GM12878 (cell line): ENCODE measurements around the gene NCAM1. TPM values are rescaled to one million over a fixed set of nuclear protein-coding genes. Genes with fewer than 3 reads are reported as not detected.

ENCODE experiments used
- BCLAF1 ChIP-seq: fragments of 450-650 bp; IDR thresholded peaks from 2 replicates; pipeline ENCODE4 v1.6.1; 2017; ENCODE audit warnings: antibody characterized with exemption, mild to moderate bottlenecking, moderate library complexity
- EED ChIP-seq: sonication (generic); IDR thresholded peaks from 2 replicates; pipeline ENCODE4 v1.6.1; 2016; ENCODE audit warnings: antibody characterized with exemption, low read depth
- MAX ChIP-seq: IDR thresholded peaks from 2 replicates; pipeline ENCODE4 v1.6.1; 2012; ENCODE audit warnings: low read depth, low read length, improper control_type of control experiment
- USF2 ChIP-seq: IDR thresholded peaks from 2 replicates; pipeline ENCODE4 v1.6.1; 2011; ENCODE audit warnings: low read depth, low read length, improper control_type of control experiment, borderline replicate concordance
- ZBTB4 ChIP-seq: fragments of 450-650 bp; formaldehyde crosslinking; IDR thresholded peaks from 2 replicates; pipeline ENCODE4 v1.4.0; 2022; ENCODE audit warnings: mild to moderate bottlenecking, moderate library complexity
- ZNF384 ChIP-seq: IDR thresholded peaks from 2 replicates; pipeline ENCODE4 v1.6.1; 2012; ENCODE audit warnings: low read depth, mild to moderate bottlenecking, low read length, improper control_type of control experiment, borderline replicate concordance
- polyA plus RNA-seq, 11 experiments: library from polyadenylated mRNA; depleted of rRNA in 4 of 11; unstranded in 6 of 11; stranded (reverse) in 5 of 11; fragments of >200 nt; fragmentation: Nextera tagmentation in 4 of 11; fragmentation: Illumina TruSeq in 1 of 11; extraction: Ambion mirVana in 4 of 11; extraction: Trizol in 1 of 11; gene quantifications; 1 replicate in 1 of 11; 2 replicates in 10 of 11; pipeline versions ENCODE4 v1.2.1 to v1.2.3, GENCODE V29; 2011 to 2016; ENCODE audit warnings: inconsistent platforms in 2 of 11, missing spikeins in 2 of 11, low read depth in 1 of 11
- total RNA-seq, 4 experiments: library from RNA; depleted of rRNA in 3 of 4; stranded (reverse); fragments of >200 nt in 3 of 4; fragmentation: Illumina TruSeq in 1 of 4; extraction: Trizol in 1 of 4; gene quantifications; 2 replicates each; pipeline versions ENCODE4 v1.2.1 to v1.2.3, GENCODE V29; 2013 to 2021

NCAM1 gene
- total and polyA plus RNA-seq, 10 of the 15 experiments (the other 5 are each of a cell fraction or from before 2014, with no cell fraction given): 0.10 to 0.23 (median 0.11) TPM; not detected in 7

- TF ChIP-seq ZBTB4 (CRISPR knock-in tag): no peak
- TF ChIP-seq EED: no peak
- TF ChIP-seq MAX: no peak
- no peak for TF ChIP-seq ZNF384
- no peak for TF ChIP-seq BCLAF1
- no peak for TF ChIP-seq USF2
Measured at GRCh38 chr11:113256431-113257202, 295.4 kb downstream of the NCAM1 start (continued).
